ENCODE results near the gene FBXL20. TPM values are rescaled to one million over a fixed set of nuclear protein-coding genes. Genes with fewer than 3 reads are reported as not detected.
"Not testable (repeated sequence)": the region's sequence is repeated elsewhere in the genome, so short reads cannot be mapped to it uniquely, and the experiment has no call there.

FBXL20 gene, protein sequence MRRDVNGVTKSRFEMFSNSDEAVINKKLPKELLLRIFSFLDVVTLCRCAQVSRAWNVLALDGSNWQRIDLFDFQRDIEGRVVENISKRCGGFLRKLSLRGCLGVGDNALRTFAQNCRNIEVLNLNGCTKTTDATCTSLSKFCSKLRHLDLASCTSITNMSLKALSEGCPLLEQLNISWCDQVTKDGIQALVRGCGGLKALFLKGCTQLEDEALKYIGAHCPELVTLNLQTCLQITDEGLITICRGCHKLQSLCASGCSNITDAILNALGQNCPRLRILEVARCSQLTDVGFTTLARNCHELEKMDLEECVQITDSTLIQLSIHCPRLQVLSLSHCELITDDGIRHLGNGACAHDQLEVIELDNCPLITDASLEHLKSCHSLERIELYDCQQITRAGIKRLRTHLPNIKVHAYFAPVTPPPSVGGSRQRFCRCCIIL
- 8.8 TPM for polyA plus RNA-seq
- long read RNA-seq, donor 1, result 0 reads
- long read RNA-seq, donor 2, full-length matches to known transcripts, result 2 of 9 reads
- long read RNA-seq, donor 2, partial matches to known transcripts, result 7 of 9 reads
- long read RNA-seq, donor 2, other reads (novel, unspliced or antisense), result 0 of 9 reads
- long read RNA-seq, donor 3, result 0 reads
- long read RNA-seq, donor 4, result 0 reads
- long read RNA-seq, donor 5, full-length matches to known transcripts, result 2 of 15 reads
- long read RNA-seq, donor 5, partial matches to known transcripts, result 13 of 15 reads
- long read RNA-seq, donor 5, other reads (novel, unspliced or antisense), result 0 of 15 reads
- long read RNA-seq, donor 6, partial matches to known transcripts, result 5 of 7 reads
- long read RNA-seq, donor 6, other reads (novel, unspliced or antisense), result 0 of 7 reads
- long read RNA-seq, donor 7, result 0 reads
- long read RNA-seq, donor 8, full-length matches to known transcripts, result 1 of 1 reads
- long read RNA-seq, donor 8, partial matches to known transcripts, result 0 of 1 reads
- long read RNA-seq, donor 8, other reads (novel, unspliced or antisense), result 0 of 1 reads
- long read RNA-seq, donor 9, full-length matches to known transcripts, result 2 of 2 reads
- long read RNA-seq, donor 9, partial matches to known transcripts, result 0 of 2 reads
- long read RNA-seq, donor 9, other reads (novel, unspliced or antisense), result 0 of 2 reads
- long read RNA-seq, donor 10, full-length matches to known transcripts, result 2 of 2 reads
- long read RNA-seq, donor 10, partial matches to known transcripts, result 0 of 2 reads
- long read RNA-seq, donor 10, other reads (novel, unspliced or antisense), result 0 of 2 reads
- long read RNA-seq, donor 11, partial matches to known transcripts, result 0 of 1 reads
- long read RNA-seq, donor 11, other reads (novel, unspliced or antisense), result 0 of 1 reads

DNA sequence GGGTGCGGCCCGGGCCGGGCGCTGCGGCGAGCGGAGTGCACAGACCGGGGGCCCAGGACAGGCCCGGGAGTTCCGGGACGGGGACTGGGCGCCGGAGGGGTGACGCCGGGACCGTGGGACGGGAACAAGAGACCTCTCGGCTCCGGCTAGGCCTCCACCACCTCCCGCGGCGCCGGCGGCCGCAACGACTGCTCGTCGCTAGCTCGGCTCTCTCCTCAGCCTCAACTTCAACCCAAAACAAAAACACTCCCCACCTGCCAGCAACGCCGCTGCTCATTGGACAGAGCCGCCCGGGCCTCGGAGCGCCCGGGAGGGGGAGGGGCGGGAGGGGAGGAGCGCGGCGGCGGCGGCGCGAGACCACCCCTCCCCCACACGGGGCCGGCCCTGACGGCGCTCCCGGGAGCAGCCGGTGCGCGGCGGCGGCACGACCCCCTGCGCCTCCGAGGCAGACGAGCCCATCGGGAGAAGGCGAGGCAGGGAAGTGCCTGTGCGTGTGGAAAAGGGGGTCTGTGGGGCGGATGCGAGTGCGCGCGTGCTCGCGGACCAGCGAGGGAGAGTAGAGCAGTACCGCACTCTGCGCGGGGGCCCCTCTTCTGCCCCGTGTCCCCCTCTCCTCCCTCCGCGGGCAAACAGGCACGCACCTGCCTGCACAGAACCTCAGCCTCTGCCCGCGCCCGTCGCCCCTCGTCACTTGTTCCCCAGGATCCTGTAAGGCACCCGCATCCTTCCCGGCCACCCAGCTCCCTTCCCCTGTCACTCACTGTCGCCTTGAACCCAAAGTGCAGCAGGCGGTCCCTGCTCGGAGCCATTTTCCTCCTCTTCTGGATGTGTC, at the start of gene FBXL20:
FBXL20 (minus strand) TSS at position 215 of the 832 bp plus-strand sequence. CDS start 224 bp downstream, outside the sequence.
- peak; percentile 88 to 93 for DNase-seq
- WGBS (ENCODE audit: insufficient coverage, low lambda C conversion rate), result no CpG with 5 or more reads among the region's 86 CpGs
- H3K4me1 ChIP-seq (ENCODE audit: control insufficient read depth, insufficient read depth, low read length), result peaks cover 27% of the 10 kb centered on the region

DNA sequence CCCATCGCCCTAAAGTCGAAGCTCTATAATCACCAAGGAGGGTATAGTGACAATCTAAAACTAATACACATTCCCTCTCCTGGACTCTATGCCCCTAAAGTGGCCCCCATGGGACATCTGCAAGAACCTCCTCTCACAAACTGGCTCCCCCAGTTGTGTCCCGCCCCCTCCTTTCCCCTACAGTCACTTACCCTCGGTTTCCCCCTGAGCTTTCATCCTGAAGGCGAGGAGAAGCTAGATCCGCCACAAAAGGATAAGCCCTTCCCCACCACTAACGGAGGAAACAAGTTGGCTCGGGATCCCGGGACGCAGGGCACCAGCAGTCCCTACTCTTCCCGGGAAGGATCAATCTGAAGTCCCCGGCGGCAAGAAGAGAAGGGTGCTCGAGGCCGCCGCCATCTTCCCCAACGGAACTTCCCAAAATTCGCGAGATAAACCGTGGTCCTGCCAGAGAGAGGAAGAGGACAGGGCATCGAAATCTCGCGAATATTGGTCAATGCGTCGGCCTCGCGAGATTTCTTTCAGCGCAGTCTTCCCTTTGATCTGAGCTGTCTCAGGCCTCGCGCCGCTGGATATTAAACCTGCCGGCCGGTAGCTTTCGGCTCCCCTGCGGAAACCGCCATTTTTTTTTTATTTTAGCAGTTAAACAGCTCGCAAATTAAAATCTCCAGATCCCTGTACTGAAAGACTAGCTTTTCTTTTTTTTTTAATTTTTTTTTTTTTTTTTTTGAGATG, 49.6 kb upstream of the FBXL20 start, which contains the start of gene MED1:
MED1 (minus strand) TSS at position 417 of the 735 bp plus-strand sequence; CDS start at position 216, 201 bp downstream.
- Histone ChIP-seq H3K27me3 (ENCODE audit: control insufficient read depth, insufficient read depth, low read length) (no peaks in the 10 kb centered on the region), H3K9me3 (ENCODE audit: control insufficient read depth, low read depth, low read length) (no peaks in the 10 kb centered on the region), H3K36me3 (ENCODE audit: control insufficient read depth, insufficient read depth, low read length) (peaks cover 17% of the 10 kb centered on the region), H3K27ac (ENCODE audit: low read length) (peak within 1 kb of the TSS; percentile 77), H3K4me1 (ENCODE audit: control insufficient read depth, insufficient read depth, low read length) (peaks cover 12% of the 10 kb centered on the region), H3K4me3 (ENCODE audit: low read length) (peak within 1 kb of the TSS; percentile 85)
- DNase-seq, result peak; percentile 97
- 3% methylated on average over 8 of the region's 37 CpGs for WGBS (ENCODE audit: insufficient coverage, low lambda C conversion rate)

More for the DNA sequence above, at the start of gene FBXL20:
- no peaks in the 10 kb centered on the region for H3K27me3 ChIP-seq (ENCODE audit: control insufficient read depth, insufficient read depth, low read length)
- peak within 1 kb of the TSS; percentile 92 for H3K27ac ChIP-seq (ENCODE audit: low read length)
- peak within 1 kb of the TSS; percentile 97 for H3K4me3 ChIP-seq (ENCODE audit: low read length)
- peaks cover 3% of the 10 kb centered on the region for H3K36me3 ChIP-seq (ENCODE audit: control insufficient read depth, insufficient read depth, low read length)
- no peaks in the 10 kb centered on the region for H3K9me3 ChIP-seq (ENCODE audit: control insufficient read depth, low read depth, low read length)

DNA sequence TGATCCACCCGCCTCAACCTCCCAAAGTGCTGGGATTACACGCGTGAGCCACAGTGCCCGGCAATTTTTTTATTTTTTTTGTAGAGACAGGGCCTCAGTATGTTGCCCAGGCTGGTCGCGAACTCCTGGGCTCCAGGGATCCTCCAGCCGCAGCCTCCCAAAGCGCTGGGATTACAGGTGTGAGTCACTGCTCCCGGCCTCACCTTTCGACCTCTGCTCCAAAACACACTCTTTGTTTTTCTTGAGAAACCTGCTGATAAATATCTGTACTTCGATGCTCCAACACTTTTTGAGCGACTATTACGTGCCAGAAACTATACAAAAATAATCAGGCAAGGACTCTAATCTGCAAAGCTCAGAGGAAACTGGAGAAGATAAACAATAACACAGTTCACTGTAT, 48.6 kb upstream of the FBXL20 start:
- Histone ChIP-seq H3K4me3 (ENCODE audit: low read length) (peak overlapping the region; percentile 85), H3K4me1 (ENCODE audit: control insufficient read depth, insufficient read depth, low read length) (peaks cover 12% of the 10 kb centered on the region), H3K9me3 (ENCODE audit: control insufficient read depth, low read depth, low read length) (no peaks in the 10 kb centered on the region), H3K27me3 (ENCODE audit: control insufficient read depth, insufficient read depth, low read length) (no peaks in the 10 kb centered on the region), H3K27ac (ENCODE audit: low read length) (no peak overlapping the region), H3K36me3 (ENCODE audit: control insufficient read depth, insufficient read depth, low read length) (peaks cover 19% of the 10 kb centered on the region)
- DNase-seq, result peak; percentile 1 to 6
- WGBS (ENCODE audit: insufficient coverage, low lambda C conversion rate), result 6% methylated on average over 3 of the region's 13 CpGs

DNA sequence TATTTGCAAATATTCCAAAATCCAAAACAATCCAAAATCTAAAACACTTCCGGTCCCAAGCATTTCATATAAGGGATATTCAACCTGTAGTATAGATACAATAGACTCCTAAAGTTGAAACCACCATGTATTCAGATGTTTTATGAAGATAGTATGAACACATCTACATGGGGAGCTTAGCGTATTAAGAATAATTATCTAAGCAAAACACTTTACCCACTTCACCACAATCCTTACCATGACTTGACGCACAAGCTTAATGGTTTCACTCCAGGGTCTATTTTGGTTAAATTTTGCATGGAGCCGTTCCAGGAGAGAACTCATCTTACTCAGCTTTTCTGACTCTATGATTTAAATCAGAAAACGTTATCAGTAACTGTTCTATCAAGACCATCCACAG, 46.1 kb upstream of the FBXL20 start:
- Histone ChIP-seq H3K27ac (ENCODE audit: low read length) (no peak overlapping the region), H3K36me3 (ENCODE audit: control insufficient read depth, insufficient read depth, low read length) (peaks cover 28% of the 10 kb centered on the region), H3K4me3 (ENCODE audit: low read length) (no peak overlapping the region), H3K27me3 (ENCODE audit: control insufficient read depth, insufficient read depth, low read length) (no peaks in the 10 kb centered on the region), H3K4me1 (ENCODE audit: control insufficient read depth, insufficient read depth, low read length) (peaks cover 5% of the 10 kb centered on the region), H3K9me3 (ENCODE audit: control insufficient read depth, low read depth, low read length) (no peaks in the 10 kb centered on the region)
- no peak for DNase-seq
- no CpG with 5 or more reads among the region's 5 CpGs for WGBS (ENCODE audit: insufficient coverage, low lambda C conversion rate)

DNA sequence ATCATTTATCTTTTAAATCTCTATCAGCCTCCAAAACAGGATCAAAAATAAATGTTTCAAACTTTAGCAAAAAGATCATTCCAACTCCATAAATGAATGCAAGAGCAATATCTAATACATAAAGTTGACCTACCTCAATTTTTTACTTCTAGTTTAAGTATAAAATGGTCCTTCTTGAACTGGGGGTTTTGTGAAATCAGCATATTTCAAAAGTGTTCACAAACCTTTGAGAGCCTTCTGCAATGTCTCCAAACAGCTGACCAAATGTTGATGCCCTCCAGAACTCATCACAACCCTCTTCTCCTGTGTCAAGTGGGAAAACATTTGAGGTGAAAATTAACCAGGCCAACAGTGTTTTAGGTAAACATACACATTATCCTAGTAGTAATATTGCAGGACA, 41.9 kb upstream of the FBXL20 start:
- Histone ChIP-seq H3K36me3 (ENCODE audit: control insufficient read depth, insufficient read depth, low read length) (peaks cover 41% of the 10 kb centered on the region), H3K4me1 (ENCODE audit: control insufficient read depth, insufficient read depth, low read length) (no peaks in the 10 kb centered on the region)

DNA sequence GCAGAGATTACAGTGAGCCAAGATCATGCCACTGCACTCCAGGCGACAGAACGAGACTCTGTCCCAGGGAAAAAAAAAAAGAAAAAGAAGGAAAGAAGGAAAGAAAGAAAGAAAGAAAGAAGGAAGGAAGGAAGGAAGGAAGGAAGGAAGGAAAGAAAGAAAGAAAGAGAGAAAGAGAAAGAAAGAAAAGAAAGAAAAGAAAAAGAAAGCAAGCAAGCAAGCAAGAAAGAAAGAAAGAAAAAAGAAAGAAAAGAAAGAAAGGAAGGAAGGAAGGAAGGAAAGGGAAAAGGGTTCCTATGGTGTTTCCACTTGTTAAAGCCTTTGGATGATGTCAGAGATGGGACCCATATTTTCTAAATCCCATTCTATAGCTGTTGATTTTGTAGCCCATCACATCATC, 38.4 kb upstream of the FBXL20 start:
- not testable (repeated sequence) for H3K27me3 ChIP-seq (ENCODE audit: control insufficient read depth, insufficient read depth, low read length); H3K9me3 ChIP-seq (ENCODE audit: control insufficient read depth, low read depth, low read length); H3K4me3 ChIP-seq (ENCODE audit: low read length); DNase-seq; H3K4me1 ChIP-seq (ENCODE audit: control insufficient read depth, insufficient read depth, low read length); H3K27ac ChIP-seq (ENCODE audit: low read length)
- peaks cover 46% of the 10 kb centered on the region for H3K36me3 ChIP-seq (ENCODE audit: control insufficient read depth, insufficient read depth, low read length)
- WGBS (ENCODE audit: insufficient coverage, low lambda C conversion rate), result 100% methylated on average over 2 of the region's 2 CpGs

More for the DNA sequence above, 41.9 kb upstream of the FBXL20 start:
- DNase-seq, result no peak
- Histone ChIP-seq H3K9me3 (ENCODE audit: control insufficient read depth, low read depth, low read length) (no peaks in the 10 kb centered on the region), H3K27me3 (ENCODE audit: control insufficient read depth, insufficient read depth, low read length) (no peaks in the 10 kb centered on the region), H3K4me3 (ENCODE audit: low read length) (no peak overlapping the region), H3K27ac (ENCODE audit: low read length) (no peak overlapping the region)

DNA sequence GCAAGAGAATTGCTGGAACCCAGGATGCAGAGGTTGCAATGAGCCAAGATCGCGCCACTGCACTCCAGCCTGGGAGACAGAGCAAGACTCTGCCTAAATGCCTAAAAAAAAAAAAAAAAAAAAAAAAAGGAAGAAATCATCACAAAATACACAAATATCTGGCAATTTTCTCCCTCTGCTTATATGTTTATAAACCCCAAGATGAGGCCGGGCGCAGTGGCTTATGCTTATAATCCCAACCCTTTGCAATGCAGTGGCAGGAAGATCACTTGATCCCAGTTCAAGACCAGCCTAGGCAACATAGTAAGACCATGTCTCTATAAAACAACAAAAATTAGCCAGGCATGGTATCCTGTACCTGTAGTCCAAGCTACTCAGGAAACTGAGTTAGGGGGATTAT, 28.2 kb upstream of the FBXL20 start:
- H3K36me3 ChIP-seq (ENCODE audit: control insufficient read depth, insufficient read depth, low read length), result peaks cover 78% of the 10 kb centered on the region

DNA sequence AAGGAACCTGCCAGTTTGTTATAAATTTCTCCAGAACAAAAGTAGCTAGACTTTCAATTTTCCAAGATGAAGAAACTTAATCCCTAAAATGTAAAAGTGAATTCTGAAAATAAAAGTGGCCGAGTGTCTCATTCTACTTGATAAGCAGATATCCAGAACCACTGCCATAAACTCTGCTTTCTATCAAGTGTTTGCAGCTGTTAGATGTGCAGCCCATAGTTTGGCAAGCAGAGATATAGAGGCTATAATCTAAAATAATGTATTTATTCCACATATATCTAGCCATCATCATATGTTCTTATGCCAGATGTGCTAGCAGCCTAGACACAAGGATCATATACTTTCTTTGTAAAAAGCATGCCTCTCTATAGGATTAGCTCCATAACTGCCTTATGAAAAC, 14.7 kb upstream of the FBXL20 start:
- H3K36me3 ChIP-seq (ENCODE audit: control insufficient read depth, insufficient read depth, low read length), result peaks cover 69% of the 10 kb centered on the region

More for the DNA sequence above, 28.2 kb upstream of the FBXL20 start:
- Histone ChIP-seq H3K4me3 (ENCODE audit: low read length) (no peak overlapping the region), H3K27ac (ENCODE audit: low read length) (no peak overlapping the region), H3K4me1 (ENCODE audit: control insufficient read depth, insufficient read depth, low read length) (no peaks in the 10 kb centered on the region), H3K9me3 (ENCODE audit: control insufficient read depth, low read depth, low read length) (no peaks in the 10 kb centered on the region), H3K27me3 (ENCODE audit: control insufficient read depth, insufficient read depth, low read length) (no peaks in the 10 kb centered on the region)
- no peak for DNase-seq
- no CpG with 5 or more reads among the region's 4 CpGs for WGBS (ENCODE audit: insufficient coverage, low lambda C conversion rate)

DNA sequence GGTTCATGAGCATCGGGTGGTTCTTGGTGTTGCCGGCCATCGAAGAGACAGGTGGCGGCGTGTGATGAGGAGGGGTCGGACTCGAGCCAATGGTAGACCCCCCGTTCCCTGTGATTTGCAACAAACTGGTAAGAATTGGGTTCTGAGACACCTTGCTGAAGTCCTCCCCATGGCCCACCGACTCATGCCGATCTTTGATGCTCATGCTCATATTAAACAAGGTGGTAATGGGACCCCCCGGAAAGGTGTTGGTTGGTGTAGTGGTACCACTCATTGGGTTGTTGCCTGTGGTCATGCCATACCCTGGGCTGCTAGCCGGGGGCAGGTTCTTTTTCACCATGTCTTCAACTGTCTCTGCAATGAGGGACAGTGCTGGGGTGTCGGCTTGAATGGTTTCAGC, 8.9 kb upstream of the FBXL20 start:
- no peak for DNase-seq
- no peak overlapping the region for H3K27ac ChIP-seq (ENCODE audit: low read length)
- H3K4me1 ChIP-seq (ENCODE audit: control insufficient read depth, insufficient read depth, low read length), result peaks cover 11% of the 10 kb centered on the region
- WGBS (ENCODE audit: insufficient coverage, low lambda C conversion rate), result no CpG with 5 or more reads among the region's 13 CpGs
- no peak overlapping the region for H3K4me3 ChIP-seq (ENCODE audit: low read length)
- no peaks in the 10 kb centered on the region for H3K9me3 ChIP-seq (ENCODE audit: control insufficient read depth, low read depth, low read length)
- no peaks in the 10 kb centered on the region for H3K27me3 ChIP-seq (ENCODE audit: control insufficient read depth, insufficient read depth, low read length)
- peaks cover 69% of the 10 kb centered on the region for H3K36me3 ChIP-seq (ENCODE audit: control insufficient read depth, insufficient read depth, low read length)

More for the DNA sequence above, 14.7 kb upstream of the FBXL20 start:
- 86% methylated on average over 1 of the region's 1 CpG for WGBS (ENCODE audit: insufficient coverage, low lambda C conversion rate)
- H3K4me1 ChIP-seq (ENCODE audit: control insufficient read depth, insufficient read depth, low read length), result no peaks in the 10 kb centered on the region
- H3K27ac ChIP-seq (ENCODE audit: low read length), result no peak overlapping the region
- H3K4me3 ChIP-seq (ENCODE audit: low read length), result no peak overlapping the region
- no peaks in the 10 kb centered on the region for H3K27me3 ChIP-seq (ENCODE audit: control insufficient read depth, insufficient read depth, low read length)
- DNase-seq, result no peak
- no peaks in the 10 kb centered on the region for H3K9me3 ChIP-seq (ENCODE audit: control insufficient read depth, low read depth, low read length)
